ENCODE results near the gene CR1L.

CR1L gene

DNA sequence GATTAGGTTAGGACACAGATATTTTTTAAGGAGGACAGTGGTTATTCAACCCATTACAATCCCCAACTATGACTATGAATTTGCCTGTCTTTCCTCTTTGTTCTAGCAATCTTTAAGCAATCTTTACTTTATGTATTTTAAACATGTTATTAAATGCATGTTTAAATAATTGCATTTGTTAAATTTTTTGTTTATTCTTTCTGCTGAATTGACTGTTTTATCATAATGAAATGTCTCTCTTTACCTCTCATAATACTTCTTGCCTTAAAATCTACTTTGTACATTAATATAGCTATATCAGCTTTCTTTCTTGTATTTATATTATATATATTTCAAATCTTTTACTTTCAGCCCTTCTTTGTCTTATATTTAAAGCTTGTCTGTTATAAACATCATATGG, 46.1 kb downstream of the CR1L start:
- ATAC-seq: no peak
- no peak for TF ChIP-seq ZC3H10 (CRISPR knock-in tag; IDR thresholded peaks at IDR 0.05)
- no peak for TF ChIP-seq ISL1 (CRISPR knock-in tag; IDR thresholded peaks at IDR 0.05)
- TF ChIP-seq, protein P1, sequence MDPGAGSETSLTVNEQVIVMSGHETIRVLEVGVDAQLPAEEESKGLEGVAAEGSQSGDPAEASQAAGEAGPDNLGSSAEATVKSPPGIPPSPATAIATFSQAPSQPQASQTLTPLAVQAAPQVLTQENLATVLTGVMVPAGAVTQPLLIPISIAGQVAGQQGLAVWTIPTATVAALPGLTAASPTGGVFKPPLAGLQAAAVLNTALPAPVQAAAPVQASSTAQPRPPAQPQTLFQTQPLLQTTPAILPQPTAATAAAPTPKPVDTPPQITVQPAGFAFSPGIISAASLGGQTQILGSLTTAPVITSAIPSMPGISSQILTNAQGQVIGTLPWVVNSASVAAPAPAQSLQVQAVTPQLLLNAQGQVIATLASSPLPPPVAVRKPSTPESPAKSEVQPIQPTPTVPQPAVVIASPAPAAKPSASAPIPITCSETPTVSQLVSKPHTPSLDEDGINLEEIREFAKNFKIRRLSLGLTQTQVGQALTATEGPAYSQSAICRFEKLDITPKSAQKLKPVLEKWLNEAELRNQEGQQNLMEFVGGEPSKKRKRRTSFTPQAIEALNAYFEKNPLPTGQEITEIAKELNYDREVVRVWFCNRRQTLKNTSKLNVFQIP (CRISPR knock-in tag; IDR thresholded peaks at IDR 0.05; ENCODE audit: borderline replicate concordance, low read depth): no peak
- TF ChIP-seq BACH2 (CRISPR knock-in tag; IDR thresholded peaks at IDR 0.05; ENCODE audit: borderline replicate concordance): no peak
- TF ChIP-seq PPARA (CRISPR knock-in tag; IDR thresholded peaks at IDR 0.05; ENCODE audit: borderline replicate concordance): no peak
- no peak for TF ChIP-seq ZNF8 (CRISPR knock-in tag; IDR thresholded peaks at IDR 0.05)
- no peak for TF ChIP-seq CSDC2 (CRISPR knock-in tag; IDR thresholded peaks at IDR 0.05)
- no peak for TF ChIP-seq ZNF565 (CRISPR knock-in tag; conservative IDR thresholded peaks at IDR 0.05; ENCODE audit: low read depth)
- TF ChIP-seq OSR1 (CRISPR knock-in tag; IDR thresholded peaks at IDR 0.05): no peak
- no peak for TF ChIP-seq ZFP3 (CRISPR knock-in tag; IDR thresholded peaks at IDR 0.05)
- TF ChIP-seq ESRRG (CRISPR knock-in tag; IDR thresholded peaks at IDR 0.05): no peak
- TF ChIP-seq TCF4 (CRISPR knock-in tag; IDR thresholded peaks at IDR 0.05; ENCODE audit: borderline replicate concordance): no peak
- TF ChIP-seq TOX (CRISPR knock-in tag; IDR thresholded peaks at IDR 0.05; ENCODE audit: borderline replicate concordance): no peak
- TF ChIP-seq ZNF70 (CRISPR knock-in tag; IDR thresholded peaks at IDR 0.05): no peak
- TF ChIP-seq, protein P2, sequence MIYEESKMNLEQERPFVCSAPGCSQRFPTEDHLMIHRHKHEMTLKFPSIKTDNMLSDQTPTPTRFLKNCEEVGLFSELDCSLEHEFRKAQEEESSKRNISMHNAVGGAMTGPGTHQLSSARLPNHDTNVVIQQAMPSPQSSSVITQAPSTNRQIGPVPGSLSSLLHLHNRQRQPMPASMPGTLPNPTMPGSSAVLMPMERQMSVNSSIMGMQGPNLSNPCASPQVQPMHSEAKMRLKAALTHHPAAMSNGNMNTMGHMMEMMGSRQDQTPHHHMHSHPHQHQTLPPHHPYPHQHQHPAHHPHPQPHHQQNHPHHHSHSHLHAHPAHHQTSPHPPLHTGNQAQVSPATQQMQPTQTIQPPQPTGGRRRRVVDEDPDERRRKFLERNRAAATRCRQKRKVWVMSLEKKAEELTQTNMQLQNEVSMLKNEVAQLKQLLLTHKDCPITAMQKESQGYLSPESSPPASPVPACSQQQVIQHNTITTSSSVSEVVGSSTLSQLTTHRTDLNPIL (CRISPR knock-in tag; IDR thresholded peaks at IDR 0.05; ENCODE audit: low read depth): no peak
- TF ChIP-seq, protein P3, sequence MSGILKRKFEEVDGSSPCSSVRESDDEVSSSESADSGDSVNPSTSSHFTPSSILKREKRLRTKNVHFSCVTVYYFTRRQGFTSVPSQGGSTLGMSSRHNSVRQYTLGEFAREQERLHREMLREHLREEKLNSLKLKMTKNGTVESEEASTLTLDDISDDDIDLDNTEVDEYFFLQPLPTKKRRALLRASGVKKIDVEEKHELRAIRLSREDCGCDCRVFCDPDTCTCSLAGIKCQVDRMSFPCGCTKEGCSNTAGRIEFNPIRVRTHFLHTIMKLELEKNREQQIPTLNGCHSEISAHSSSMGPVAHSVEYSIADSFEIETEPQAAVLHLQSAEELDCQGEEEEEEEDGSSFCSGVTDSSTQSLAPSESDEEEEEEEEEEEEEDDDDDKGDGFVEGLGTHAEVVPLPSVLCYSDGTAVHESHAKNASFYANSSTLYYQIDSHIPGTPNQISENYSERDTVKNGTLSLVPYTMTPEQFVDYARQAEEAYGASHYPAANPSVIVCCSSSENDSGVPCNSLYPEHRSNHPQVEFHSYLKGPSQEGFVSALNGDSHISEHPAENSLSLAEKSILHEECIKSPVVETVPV (CRISPR knock-in tag; IDR thresholded peaks at IDR 0.05): no peak
- no peak for TF ChIP-seq TSHZ2 (CRISPR knock-in tag; IDR thresholded peaks at IDR 0.05)

DNA sequence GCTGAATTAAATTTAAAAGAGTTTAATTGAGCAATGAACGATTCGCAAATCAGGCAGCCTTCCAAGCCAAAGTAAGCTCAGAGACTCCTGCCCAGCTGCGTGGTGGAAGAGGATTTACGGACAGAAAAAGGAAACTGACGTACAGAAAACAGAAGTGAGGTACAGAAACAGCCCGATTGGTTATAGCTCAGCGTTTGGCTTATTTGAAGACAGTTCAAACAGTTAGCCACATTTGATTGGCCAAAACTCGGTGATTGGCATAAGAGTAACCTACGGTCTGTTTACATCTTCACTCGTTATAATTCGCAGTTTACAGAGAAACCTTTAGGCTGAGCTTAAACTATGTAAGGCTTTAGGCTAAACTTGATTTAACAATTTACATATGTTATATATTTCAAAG, 46.9 kb downstream of the CR1L start:
- peak; percentile 93 for ATAC-seq
- TF ChIP-seq ZFP3 (CRISPR knock-in tag; IDR thresholded peaks at IDR 0.05) (no peak), ZC3H10 (CRISPR knock-in tag; IDR thresholded peaks at IDR 0.05) (no peak), ZNF565 (CRISPR knock-in tag; conservative IDR thresholded peaks at IDR 0.05; ENCODE audit: low read depth) (no peak)

- ATAC-seq: peak; percentile 60
Observed at GRCh38 chr1:207692291-207692690, 47.4 kb downstream of the CR1L start.

- no peak for TF ChIP-seq RARB (CRISPR knock-in tag; IDR thresholded peaks at IDR 0.05)
- TF ChIP-seq, protein P1 (CRISPR knock-in tag; IDR thresholded peaks at IDR 0.05; ENCODE audit: borderline replicate concordance, low read depth): no peak
- no peak for TF ChIP-seq TSHZ2 (CRISPR knock-in tag; IDR thresholded peaks at IDR 0.05)
- TF ChIP-seq ZNF565 (CRISPR knock-in tag; conservative IDR thresholded peaks at IDR 0.05; ENCODE audit: low read depth): no peak
- TF ChIP-seq, protein P2 (CRISPR knock-in tag; IDR thresholded peaks at IDR 0.05; ENCODE audit: low read depth): no peak
- TF ChIP-seq ZNF70 (CRISPR knock-in tag; IDR thresholded peaks at IDR 0.05): no peak
- TF ChIP-seq TCF4 (CRISPR knock-in tag; IDR thresholded peaks at IDR 0.05; ENCODE audit: borderline replicate concordance): no peak
- ATAC-seq: no peak
Observed at GRCh38 chr1:207695891-207696290, 51.0 kb downstream of the CR1L start.

All from SK-N-SH treated with all-trans-retinoic acid at 6 μM for 48 hours (cell line).